GM12875 (cell line): Measurements from ENCODE around the gene PBX1.

Experiments
- H3K4me3 ChIP-seq: one replicate; pipeline ENCODE4 v1.5.1; 2011; ENCODE audit warnings: low read depth, low read length, control low read depth
- TF ChIP-seq, protein P1 (sequence below): IDR thresholded peaks from 2 replicates; pipeline ENCODE4 v1.5.1; 2011; ENCODE audit warnings: low read depth, mild to moderate bottlenecking, control low read depth, inconsistent platforms, low read length, moderate library complexity, borderline replicate concordance; ENCODE audit not compliant: insufficient read depth

PBX1 gene

GRCh38 chr1:164733734-164734133 lies 174.8 kb downstream of the PBX1 start:
- no peak overlapping the region for H3K4me3 ChIP-seq
- TF ChIP-seq, protein P1, sequence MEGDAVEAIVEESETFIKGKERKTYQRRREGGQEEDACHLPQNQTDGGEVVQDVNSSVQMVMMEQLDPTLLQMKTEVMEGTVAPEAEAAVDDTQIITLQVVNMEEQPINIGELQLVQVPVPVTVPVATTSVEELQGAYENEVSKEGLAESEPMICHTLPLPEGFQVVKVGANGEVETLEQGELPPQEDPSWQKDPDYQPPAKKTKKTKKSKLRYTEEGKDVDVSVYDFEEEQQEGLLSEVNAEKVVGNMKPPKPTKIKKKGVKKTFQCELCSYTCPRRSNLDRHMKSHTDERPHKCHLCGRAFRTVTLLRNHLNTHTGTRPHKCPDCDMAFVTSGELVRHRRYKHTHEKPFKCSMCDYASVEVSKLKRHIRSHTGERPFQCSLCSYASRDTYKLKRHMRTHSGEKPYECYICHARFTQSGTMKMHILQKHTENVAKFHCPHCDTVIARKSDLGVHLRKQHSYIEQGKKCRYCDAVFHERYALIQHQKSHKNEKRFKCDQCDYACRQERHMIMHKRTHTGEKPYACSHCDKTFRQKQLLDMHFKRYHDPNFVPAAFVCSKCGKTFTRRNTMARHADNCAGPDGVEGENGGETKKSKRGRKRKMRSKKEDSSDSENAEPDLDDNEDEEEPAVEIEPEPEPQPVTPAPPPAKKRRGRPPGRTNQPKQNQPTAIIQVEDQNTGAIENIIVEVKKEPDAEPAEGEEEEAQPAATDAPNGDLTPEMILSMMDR, result no peak

DNA sequence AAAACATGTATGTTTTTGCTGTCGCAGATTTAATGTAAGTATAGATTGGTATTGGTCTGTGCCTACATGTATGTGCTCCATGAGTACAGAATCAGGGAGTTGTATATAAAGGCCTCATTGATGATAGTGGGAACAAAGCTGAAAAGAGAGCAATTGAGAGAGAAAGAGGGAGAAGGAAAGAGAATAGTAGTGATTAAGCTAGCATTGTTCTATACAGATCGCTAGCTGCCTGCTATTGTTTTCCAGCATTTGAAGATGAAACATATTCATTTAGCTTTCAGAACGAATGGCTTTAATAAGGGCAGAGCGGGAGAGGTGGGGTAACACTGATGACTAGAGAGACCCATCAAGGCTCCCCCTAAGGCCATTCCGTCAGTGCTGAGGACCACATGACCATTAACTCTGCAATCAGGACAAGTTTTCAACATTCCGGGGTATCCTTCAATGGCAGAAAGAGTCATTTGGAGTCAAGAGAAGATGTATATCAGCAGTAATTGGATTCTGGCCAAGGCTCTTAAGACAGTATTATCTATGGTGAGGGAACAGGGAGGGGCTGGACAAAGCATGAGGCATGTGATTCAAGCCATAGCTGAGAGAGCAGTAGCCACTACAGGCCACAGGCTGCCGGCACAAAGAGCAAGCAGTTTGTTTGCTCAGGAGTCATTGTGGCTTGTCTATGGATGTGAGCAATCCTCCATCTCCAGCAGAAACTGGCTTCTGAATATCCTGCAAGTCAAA lies 176.5 kb downstream of the PBX1 start:
- TF ChIP-seq, protein P1, result no peak

GRCh38 chr1:164736137-164736536 lies 177.2 kb downstream of the PBX1 start:
- no peak overlapping the region for H3K4me3 ChIP-seq
- TF ChIP-seq, protein P1, result no peak

More for the DNA sequence above, 176.5 kb downstream of the PBX1 start:
- no peak overlapping the region for H3K4me3 ChIP-seq

- TF ChIP-seq, protein P1, result no peak
Measured at GRCh38 chr1:164739189-164739588, 180.2 kb downstream of the PBX1 start.

DNA sequence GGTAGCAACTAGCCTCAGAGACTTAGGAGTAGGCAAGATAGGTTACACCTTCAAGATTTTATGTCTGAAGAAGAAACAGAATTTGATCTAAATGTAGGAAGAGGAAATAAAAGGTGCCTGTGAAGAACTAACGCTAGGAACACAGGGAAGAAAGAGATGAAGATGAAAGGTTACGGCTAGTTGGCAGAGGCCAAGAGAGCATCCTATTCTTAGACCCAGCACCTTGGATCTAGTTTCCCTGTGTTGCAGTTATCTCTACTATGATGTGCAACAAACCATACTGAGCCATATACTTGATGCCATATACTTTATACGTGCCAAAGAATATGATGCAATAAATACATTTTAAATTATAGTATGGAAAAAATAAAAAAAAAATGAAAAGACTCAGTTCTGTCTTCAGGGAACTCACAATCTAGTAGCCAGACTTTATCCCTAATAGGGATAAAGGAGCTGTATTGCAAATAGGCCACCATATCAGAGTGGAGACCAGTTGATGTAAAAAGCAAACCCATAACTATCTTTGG lies 181.1 kb downstream of the PBX1 start:
- no peak overlapping the region for H3K4me3 ChIP-seq
- TF ChIP-seq, protein P1, result no peak

More at GRCh38 chr1:164739189-164739588, 180.2 kb downstream of the PBX1 start:
- no peak overlapping the region for H3K4me3 ChIP-seq

DNA sequence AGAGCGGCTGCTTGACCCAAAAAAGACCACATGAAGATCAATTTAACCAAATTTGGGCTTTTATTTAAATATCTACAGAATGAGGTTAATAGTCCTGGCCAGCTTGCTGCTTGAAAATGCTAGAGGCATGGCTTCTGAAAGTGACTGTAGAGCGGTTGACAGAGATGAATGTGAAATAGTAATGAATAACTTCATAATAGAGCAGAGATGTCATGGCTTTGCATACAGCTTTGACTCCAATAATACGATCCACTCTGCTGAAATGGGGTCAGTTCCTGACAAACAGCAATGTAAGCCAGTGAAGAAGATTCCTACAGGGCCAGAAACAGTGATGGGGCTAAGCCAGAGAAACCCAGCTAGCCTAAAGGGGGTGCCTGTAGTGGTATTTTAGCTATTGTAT lies 183.8 kb downstream of the PBX1 start:
- no peak overlapping the region for H3K4me3 ChIP-seq
- TF ChIP-seq, protein P1, result no peak

GRCh38 chr1:164743976-164744375 lies 185.0 kb downstream of the PBX1 start:
- H3K4me3 ChIP-seq, result no peak overlapping the region
- TF ChIP-seq, protein P1, result no peak
